Lung (tissue), 12 donors: ENCODE measurements around the gene FLACC1. TPM values are rescaled to one million over a fixed set of nuclear protein-coding genes. Genes with fewer than 3 reads are reported as not detected.

ENCODE experiments used
- ATAC-seq: fragments of 200-7000 bp; cut with Tn5 transposase; one replicate; pipeline ENCODE4 v1.9.1; 2020; ENCODE audit warnings: moderate number of reproducible peaks; ENCODE audit not compliant: insufficient read depth, low FRiP score
- DNase-seq, 3 donors: peaks; one replicate each; pipeline ENCODE4 v3.0.0-alpha.2; 2013 to 2017
- H3K27ac ChIP-seq, 2 donors: one replicate each; pipeline ENCODE4 v1.5.1; 2013; ENCODE audit warnings: mild to moderate bottlenecking in 2 of 2, moderate library complexity in 2 of 2, control low read depth in 1 of 2, inconsistent platforms in 1 of 2, low read depth in 1 of 2, low read length in 1 of 2
- H3K27me3 ChIP-seq, 3 donors: one replicate each; pipeline ENCODE4 v1.5.1; 2013; ENCODE audit warnings: low read length in 2 of 3; ENCODE audit not compliant: control insufficient read depth in 3 of 3, insufficient read depth in 3 of 3
- H3K36me3 ChIP-seq, 4 donors: one replicate each; pipeline ENCODE4 v1.5.1; 2013; ENCODE audit warnings: low read length in 4 of 4, mild to moderate bottlenecking in 1 of 4, moderate library complexity in 1 of 4; ENCODE audit not compliant: control insufficient read depth in 4 of 4, insufficient read depth in 4 of 4
- H3K4me1 ChIP-seq, 5 donors: one replicate each; pipeline ENCODE4 v1.5.1; 2013; ENCODE audit warnings: low read length in 5 of 5, mild to moderate bottlenecking in 2 of 5, moderate library complexity in 1 of 5; ENCODE audit not compliant: control insufficient read depth in 5 of 5, insufficient read depth in 5 of 5
- H3K4me3 ChIP-seq: one replicate; pipeline ENCODE4 v1.5.1; 2013; ENCODE audit warnings: mild to moderate bottlenecking, control low read depth, moderate library complexity
- H3K9ac ChIP-seq, 2 donors: one replicate each; pipeline ENCODE4 v1.5.1; 2013; ENCODE audit warnings: low read length in 2 of 2, control low read depth in 1 of 2; ENCODE audit not compliant: insufficient read depth in 1 of 2
- H3K9me3 ChIP-seq, 4 donors: one replicate each; pipeline ENCODE4 v1.5.1; 2013; ENCODE audit warnings: low read length in 3 of 4, mild to moderate bottlenecking in 1 of 4, moderate library complexity in 1 of 4; ENCODE audit not compliant: control insufficient read depth in 4 of 4, insufficient read depth in 3 of 4
- WGBS, 2 donors: extraction: QIAGEN DNeasy Blood & Tissue Kit; methylation state at CpG; one replicate each; pipeline ENCODE4 v1.1.7; 2013; 5-methylcytosine and 5-hydroxymethylcytosine counted together
- polyA plus RNA-seq, 2 donors: library from polyadenylated mRNA; stranded (reverse); fragments of 200-250 nt; gene quantifications; one replicate each; pipeline ENCODE4 v1.2.1, GENCODE V29; 2013
- total RNA-seq, 2 donors: library from RNA; depleted of rRNA in 1 of 2; stranded (reverse); fragments of >200 nt in 1 of 2; gene quantifications; one replicate each; pipeline ENCODE4 v1.2.1, GENCODE V29; 2014 to 2021
- TF ChIP-seq, protein P1 (sequence below): IDR thresholded peaks from 2 replicates; pipeline ENCODE4 v1.5.1; 2012; ENCODE audit warnings: mild to moderate bottlenecking; ENCODE audit errors: control extremely low read depth, extremely low read depth
- donor health status: control.
- donor health status: control.
- donor health status: Bipolar disorder and iron deficiency.
- donor health status: healthy.
- donor health status: DM: yes; HTN: yes; CAD: no.

FLACC1 gene
- total and polyA plus RNA-seq, 4 donors = 1.0 to 8.6 (median 4.9) TPM

DNA sequence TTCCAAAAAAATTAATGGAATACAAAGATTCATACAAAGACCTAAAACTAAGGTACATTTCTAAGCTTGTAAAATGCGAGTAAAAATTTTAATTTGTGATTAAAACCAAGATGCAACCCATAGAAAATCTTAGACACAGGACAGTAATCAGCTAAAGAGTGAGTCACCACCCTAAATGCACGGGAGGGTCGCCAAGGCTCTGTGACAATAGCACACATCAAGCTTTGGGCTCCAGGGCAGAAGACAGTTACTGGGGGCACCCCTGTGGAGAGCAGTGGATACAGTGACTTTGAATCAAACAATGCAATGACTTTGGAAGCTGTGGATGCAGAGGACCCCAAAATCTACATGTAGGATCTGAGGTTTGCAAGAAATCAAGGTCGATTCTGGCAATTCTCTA lies 7.5 kb downstream of the FLACC1 start:
- ATAC-seq = no peak
- 68 to 88% methylated on average over 4 of the region's 4 CpGs for WGBS, 2 donors

DNA sequence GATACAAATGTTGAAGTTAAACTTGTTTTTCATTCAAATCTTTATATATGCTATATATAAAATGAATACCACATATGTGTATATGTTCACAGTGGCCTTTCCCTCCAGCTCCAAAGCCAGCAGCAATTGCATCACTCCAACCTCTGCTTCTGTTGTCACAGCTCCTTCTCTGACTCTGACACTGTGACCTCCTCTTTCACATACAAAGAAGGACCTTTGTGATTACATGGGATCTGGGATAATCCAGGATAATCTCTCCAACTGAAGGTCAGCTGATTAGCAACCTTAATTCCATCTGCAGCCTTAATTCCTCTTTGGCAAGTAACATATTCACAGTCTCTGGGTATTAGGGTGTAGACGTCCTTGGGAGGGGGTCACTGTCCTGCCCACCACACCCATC lies 8.4 kb downstream of the FLACC1 start:
- no peaks in the 10 kb centered on the region for H3K27me3 ChIP-seq
- peaks cover 0 to 2% (median 0%) of the 10 kb centered on the region in 5 donors for H3K4me1 ChIP-seq
- no peak overlapping the region for H3K27ac ChIP-seq
- peaks cover 0 to 11% (median 0%) of the 10 kb centered on the region in 4 donors for H3K36me3 ChIP-seq
- no peak overlapping the region for H3K4me3 ChIP-seq
- ATAC-seq (no peak), DNase-seq (no peak)
- 92% methylated on average over 1 of the region's 1 CpG for WGBS, 2 donors
- TF ChIP-seq, protein P1, sequence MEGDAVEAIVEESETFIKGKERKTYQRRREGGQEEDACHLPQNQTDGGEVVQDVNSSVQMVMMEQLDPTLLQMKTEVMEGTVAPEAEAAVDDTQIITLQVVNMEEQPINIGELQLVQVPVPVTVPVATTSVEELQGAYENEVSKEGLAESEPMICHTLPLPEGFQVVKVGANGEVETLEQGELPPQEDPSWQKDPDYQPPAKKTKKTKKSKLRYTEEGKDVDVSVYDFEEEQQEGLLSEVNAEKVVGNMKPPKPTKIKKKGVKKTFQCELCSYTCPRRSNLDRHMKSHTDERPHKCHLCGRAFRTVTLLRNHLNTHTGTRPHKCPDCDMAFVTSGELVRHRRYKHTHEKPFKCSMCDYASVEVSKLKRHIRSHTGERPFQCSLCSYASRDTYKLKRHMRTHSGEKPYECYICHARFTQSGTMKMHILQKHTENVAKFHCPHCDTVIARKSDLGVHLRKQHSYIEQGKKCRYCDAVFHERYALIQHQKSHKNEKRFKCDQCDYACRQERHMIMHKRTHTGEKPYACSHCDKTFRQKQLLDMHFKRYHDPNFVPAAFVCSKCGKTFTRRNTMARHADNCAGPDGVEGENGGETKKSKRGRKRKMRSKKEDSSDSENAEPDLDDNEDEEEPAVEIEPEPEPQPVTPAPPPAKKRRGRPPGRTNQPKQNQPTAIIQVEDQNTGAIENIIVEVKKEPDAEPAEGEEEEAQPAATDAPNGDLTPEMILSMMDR = no peak
- no peak overlapping the region for H3K9ac ChIP-seq
- no peaks in the 10 kb centered on the region for H3K9me3 ChIP-seq

More for the DNA sequence above, 7.5 kb downstream of the FLACC1 start:
- H3K4me3 ChIP-seq = no peak overlapping the region
- no peak for DNase-seq
- TF ChIP-seq, protein P1 = no peak
- no peak overlapping the region for H3K9ac ChIP-seq
- H3K9me3 ChIP-seq = no peaks in the 10 kb centered on the region
- peaks cover 0 to 10% (median 0%) of the 10 kb centered on the region in 4 donors for H3K36me3 ChIP-seq
- no peaks in the 10 kb centered on the region for H3K27me3 ChIP-seq
- H3K27ac ChIP-seq = no peak overlapping the region
- H3K4me1 ChIP-seq = peaks cover 0 to 2% (median 0%) of the 10 kb centered on the region in 5 donors

DNA sequence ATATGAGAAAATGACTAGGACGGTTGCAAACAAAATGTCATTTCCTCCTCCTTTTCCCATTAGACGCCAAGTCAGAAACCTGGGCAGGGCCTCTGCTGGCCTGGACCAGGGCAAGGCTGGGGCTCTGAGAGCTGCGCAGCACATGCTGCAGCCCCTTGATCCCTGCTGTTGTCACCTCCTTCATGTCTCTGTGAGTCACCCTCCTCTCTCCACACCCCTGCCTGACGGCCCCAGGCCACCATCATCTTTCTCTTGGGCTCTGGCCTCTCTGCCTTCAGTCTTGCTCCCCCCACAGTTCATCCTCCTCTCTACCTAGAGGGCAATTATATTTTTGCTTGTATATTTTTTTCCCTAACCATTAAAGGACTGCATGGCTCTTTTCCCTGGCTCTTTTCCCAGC lies 10.0 kb downstream of the FLACC1 start:
- Histone ChIP-seq H3K36me3 (peaks cover 0 to 20% (median 2%) of the 10 kb centered on the region in 4 donors), H3K4me1 (no peaks in the 10 kb centered on the region), H3K27me3 (no peaks in the 10 kb centered on the region), H3K4me3 (no peak overlapping the region), H3K9ac (no peak overlapping the region), H3K9me3 (no peaks in the 10 kb centered on the region), H3K27ac (no peak overlapping the region)
- TF ChIP-seq, protein P1 = no peak
- WGBS, 2 donors = 87 to 94% methylated on average over 3 to 4 of the region's 4 CpGs
- ATAC-seq = no peak
- no peak for DNase-seq

DNA sequence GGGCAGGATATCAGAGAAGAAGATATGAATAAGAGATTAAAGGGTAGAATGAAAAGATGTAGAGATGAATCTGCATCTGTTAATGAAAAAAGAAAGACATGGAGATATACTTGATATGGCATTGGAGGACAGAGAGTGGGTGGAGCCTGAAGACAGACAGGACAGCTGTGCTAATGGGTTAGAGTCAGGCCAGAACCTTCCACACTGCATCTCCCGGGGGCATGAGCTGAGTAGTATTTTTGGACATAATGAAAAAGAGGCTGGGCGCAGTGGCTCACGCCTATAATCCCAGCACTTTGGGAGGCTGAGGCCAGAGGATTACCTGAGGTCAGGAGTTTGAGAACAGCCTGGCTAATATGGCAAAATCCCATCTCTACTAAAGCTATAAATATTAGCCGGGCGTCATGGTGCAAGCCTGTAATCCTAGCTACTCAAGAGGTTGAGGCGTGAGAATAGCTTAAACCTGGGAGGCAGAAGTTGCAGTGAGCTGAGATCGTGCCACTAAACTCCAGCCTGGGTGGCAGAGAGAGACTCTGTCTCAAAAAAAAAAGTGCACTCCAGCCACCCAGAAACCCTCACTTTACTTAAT lies 11.4 kb downstream of the FLACC1 start:
- H3K9me3 ChIP-seq = no peaks in the 10 kb centered on the region
- 94 to 96% methylated on average over 7 of the region's 7 CpGs for WGBS, 2 donors
- ATAC-seq (no peak), DNase-seq (no peak)
- no peaks in the 10 kb centered on the region for H3K4me1 ChIP-seq
- peaks cover 0 to 17% (median 2%) of the 10 kb centered on the region in 4 donors for H3K36me3 ChIP-seq
- TF ChIP-seq, protein P1 = no peak
- no peak overlapping the region for H3K9ac ChIP-seq
- H3K27me3 ChIP-seq = no peaks in the 10 kb centered on the region
- H3K27ac ChIP-seq = no peak overlapping the region
- no peak overlapping the region for H3K4me3 ChIP-seq
